ENCODE data around the gene NEDD4L.

- TF ChIP-seq ELF4 (IDR thresholded peaks at IDR 0.05) (no peak), SP1 (IDR thresholded peaks at IDR 0.05) (no peak), FOXA1 (IDR thresholded peaks at IDR 0.05) (no peak), ARNT (IDR thresholded peaks at IDR 0.05) (no peak), PKNOX1 (IDR thresholded peaks at IDR 0.05) (no peak)
Observed at GRCh38 chr18:58429442-58429841, 385.4 kb downstream of the NEDD4L start.
